Adrenal gland (tissue), 5 donors: Measurements from ENCODE around the gene DMRT1.

Experiments
- POLR2A ChIP-seq, 2 donors: fragments of 450-650 bp; IDR thresholded peaks; one replicate each; pipeline ENCODE4 v1.6.1; 2017; ENCODE audit warnings: antibody characterized with exemption in 2 of 2, mild to moderate bottlenecking in 2 of 2, moderate library complexity in 1 of 2
- TF ChIP-seq, protein P1 (sequence below), 6 experiments: fragments of 450-650 bp in 4 of 6; fragments of 200-600 bp in 2 of 6; sonication (generic) in 1 of 6; IDR thresholded peaks; 1 replicate in 5 of 6; 2 replicates in 1 of 6; pipeline versions ENCODE4 v1.5.1 to v1.8.0; 2016 to 2021; ENCODE audit warnings: antibody characterized with exemption in 6 of 6, mild to moderate bottlenecking in 2 of 6, moderate library complexity in 1 of 6
- donor health status: DM: no; HTN: no; CAD: no.

- no peak for TF ChIP-seq POLR2A (IDR thresholded peaks at IDR 0.05)
- TF ChIP-seq, protein P1, sequence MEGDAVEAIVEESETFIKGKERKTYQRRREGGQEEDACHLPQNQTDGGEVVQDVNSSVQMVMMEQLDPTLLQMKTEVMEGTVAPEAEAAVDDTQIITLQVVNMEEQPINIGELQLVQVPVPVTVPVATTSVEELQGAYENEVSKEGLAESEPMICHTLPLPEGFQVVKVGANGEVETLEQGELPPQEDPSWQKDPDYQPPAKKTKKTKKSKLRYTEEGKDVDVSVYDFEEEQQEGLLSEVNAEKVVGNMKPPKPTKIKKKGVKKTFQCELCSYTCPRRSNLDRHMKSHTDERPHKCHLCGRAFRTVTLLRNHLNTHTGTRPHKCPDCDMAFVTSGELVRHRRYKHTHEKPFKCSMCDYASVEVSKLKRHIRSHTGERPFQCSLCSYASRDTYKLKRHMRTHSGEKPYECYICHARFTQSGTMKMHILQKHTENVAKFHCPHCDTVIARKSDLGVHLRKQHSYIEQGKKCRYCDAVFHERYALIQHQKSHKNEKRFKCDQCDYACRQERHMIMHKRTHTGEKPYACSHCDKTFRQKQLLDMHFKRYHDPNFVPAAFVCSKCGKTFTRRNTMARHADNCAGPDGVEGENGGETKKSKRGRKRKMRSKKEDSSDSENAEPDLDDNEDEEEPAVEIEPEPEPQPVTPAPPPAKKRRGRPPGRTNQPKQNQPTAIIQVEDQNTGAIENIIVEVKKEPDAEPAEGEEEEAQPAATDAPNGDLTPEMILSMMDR (IDR thresholded peaks at IDR 0.05): no peak
Measured at GRCh38 chr9:974031-974995, 132.8 kb downstream of the DMRT1 start.
